RWPE2 (cell line): Measurements from ENCODE around the gene NUDT19.

Experiments
- ATAC-seq: fragments of 200-7000 bp; cut with Tn5 transposase; 3 replicates; pipeline ENCODE4 v1.9.1; 2021; ENCODE audit warnings: low read depth
- DNase-seq: peaks from one replicate; pipeline ENCODE4 v3.0.0-alpha.2; 2020; ENCODE audit warnings: low spot score
- H3K27ac ChIP-seq: fragments of 450-650 bp; 2 replicates; pipeline ENCODE4 v1.5.1; 2017; ENCODE audit warnings: mild to moderate bottlenecking; ENCODE audit not compliant: poor library complexity, severe bottlenecking
- H3K27me3 ChIP-seq: fragments of 250-450 bp; sonication (Bioruptor Pico); 2 replicates; pipeline ENCODE4 v1.5.1; 2021; ENCODE audit warnings: mild to moderate bottlenecking, moderate library complexity; ENCODE audit not compliant: insufficient read depth, poor library complexity, severe bottlenecking
- H3K36me3 ChIP-seq: fragments of 250-450 bp; sonication (Bioruptor Pico); 2 replicates; pipeline ENCODE4 v1.5.1; 2020; ENCODE audit warnings: low read depth, mild to moderate bottlenecking, moderate library complexity
- H3K4me1 ChIP-seq: fragments of 250-450 bp; sonication (Bioruptor Pico); 2 replicates; pipeline ENCODE4 v1.5.1; 2021; ENCODE audit warnings: mild to moderate bottlenecking, moderate library complexity; ENCODE audit not compliant: insufficient read depth, poor library complexity, severe bottlenecking
- H3K4me3 ChIP-seq: fragments of 250-450 bp; sonication (Bioruptor Pico); 2 replicates; pipeline ENCODE4 v1.5.1; 2021; ENCODE audit warnings: mild to moderate bottlenecking, moderate library complexity; ENCODE audit not compliant: severe bottlenecking
- H3K9me3 ChIP-seq: fragments of 250-450 bp; sonication (Bioruptor Pico); 2 replicates; pipeline ENCODE4 v1.5.1; 2021; ENCODE audit warnings: mild to moderate bottlenecking, moderate library complexity; ENCODE audit not compliant: severe bottlenecking
- TF ChIP-seq, protein P1 (sequence below): fragments of 450-650 bp; IDR thresholded peaks from one replicate; pipeline ENCODE4 v1.5.1; 2017; ENCODE audit warnings: mild to moderate bottlenecking, moderate library complexity; ENCODE audit not compliant: poor library complexity, severe bottlenecking

The NUDT19 gene

DNA sequence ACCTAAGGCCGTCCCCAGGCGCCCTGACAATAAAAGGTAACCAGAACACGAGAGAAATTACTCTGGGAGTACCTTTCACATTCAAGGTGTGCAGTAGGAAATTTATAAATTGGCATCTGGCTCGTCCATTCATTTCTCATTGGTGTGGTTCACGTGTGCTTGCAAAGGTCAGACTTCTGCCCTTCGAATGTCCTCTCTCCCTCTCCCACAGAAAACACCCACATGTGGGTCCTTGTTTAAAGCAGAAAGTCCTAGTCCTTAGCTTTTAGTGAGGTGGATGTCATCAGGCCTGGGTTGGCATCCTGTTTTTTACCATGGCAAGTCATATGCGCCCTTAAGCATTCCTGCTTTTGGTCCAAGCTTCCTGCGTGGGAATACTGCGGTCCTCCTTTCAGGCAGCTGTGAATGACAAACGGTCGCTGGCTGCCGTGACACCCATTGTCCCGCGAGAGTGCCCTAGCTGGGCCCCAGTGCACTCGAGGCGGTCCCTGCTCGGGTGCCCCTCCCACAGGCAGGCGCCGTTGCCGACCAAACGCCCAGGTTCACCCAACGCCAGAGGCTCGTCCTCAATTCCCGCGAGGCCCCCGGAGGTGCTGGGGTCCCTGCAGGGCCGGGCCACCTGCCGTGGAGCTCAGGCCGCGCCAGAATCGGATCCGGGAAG is at the start of gene NUDT19:
NUDT19 (plus strand) TSS at position 531 of the 661 bp plus-strand sequence. CDS start 140 bp downstream, outside the sequence.
- H3K36me3 ChIP-seq, result peaks cover 30% of the 10 kb centered on the region
- TF ChIP-seq, protein P1, sequence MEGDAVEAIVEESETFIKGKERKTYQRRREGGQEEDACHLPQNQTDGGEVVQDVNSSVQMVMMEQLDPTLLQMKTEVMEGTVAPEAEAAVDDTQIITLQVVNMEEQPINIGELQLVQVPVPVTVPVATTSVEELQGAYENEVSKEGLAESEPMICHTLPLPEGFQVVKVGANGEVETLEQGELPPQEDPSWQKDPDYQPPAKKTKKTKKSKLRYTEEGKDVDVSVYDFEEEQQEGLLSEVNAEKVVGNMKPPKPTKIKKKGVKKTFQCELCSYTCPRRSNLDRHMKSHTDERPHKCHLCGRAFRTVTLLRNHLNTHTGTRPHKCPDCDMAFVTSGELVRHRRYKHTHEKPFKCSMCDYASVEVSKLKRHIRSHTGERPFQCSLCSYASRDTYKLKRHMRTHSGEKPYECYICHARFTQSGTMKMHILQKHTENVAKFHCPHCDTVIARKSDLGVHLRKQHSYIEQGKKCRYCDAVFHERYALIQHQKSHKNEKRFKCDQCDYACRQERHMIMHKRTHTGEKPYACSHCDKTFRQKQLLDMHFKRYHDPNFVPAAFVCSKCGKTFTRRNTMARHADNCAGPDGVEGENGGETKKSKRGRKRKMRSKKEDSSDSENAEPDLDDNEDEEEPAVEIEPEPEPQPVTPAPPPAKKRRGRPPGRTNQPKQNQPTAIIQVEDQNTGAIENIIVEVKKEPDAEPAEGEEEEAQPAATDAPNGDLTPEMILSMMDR, result no peak
- peak within 1 kb of the TSS; percentile 79 for H3K4me3 ChIP-seq
- peaks cover 15% of the 10 kb centered on the region for H3K4me1 ChIP-seq
- peak within 1 kb of the TSS; percentile 52 for H3K27ac ChIP-seq
- no peaks in the 10 kb centered on the region for H3K27me3 ChIP-seq
- no peaks in the 10 kb centered on the region for H3K9me3 ChIP-seq
- DNase-seq (peak; percentile 88), ATAC-seq (peak; percentile 89)

DNA sequence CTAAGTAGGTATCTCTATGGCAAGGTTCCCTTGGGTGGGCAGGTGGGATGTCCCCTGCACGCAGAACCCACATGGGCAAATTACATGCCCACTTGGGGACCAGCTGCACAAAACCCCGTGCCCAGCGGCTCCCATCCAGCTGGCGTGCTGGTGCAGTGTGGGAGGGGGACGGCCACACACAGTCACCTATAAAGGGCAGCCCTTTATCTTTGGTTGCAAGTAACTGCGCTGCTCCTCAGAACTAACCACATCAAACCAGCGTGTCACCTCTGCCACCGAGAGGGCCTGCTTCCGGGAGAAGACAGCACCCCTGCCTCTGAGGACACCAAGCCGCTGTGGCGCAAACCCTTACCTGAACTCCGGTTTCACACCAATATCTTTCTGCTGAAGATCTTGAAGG is 48.9 kb upstream of the NUDT19 start:
- no peaks in the 10 kb centered on the region for H3K27me3 ChIP-seq
- H3K4me3 ChIP-seq, result no peak overlapping the region
- no peak overlapping the region for H3K27ac ChIP-seq
- no peaks in the 10 kb centered on the region for H3K9me3 ChIP-seq
- ATAC-seq (no peak), DNase-seq (no peak)
- H3K4me1 ChIP-seq, result no peaks in the 10 kb centered on the region
- TF ChIP-seq, protein P1, result no peak
- H3K36me3 ChIP-seq, result peaks cover 64% of the 10 kb centered on the region

GRCh38 chr19:32646556-32646955 is 45.1 kb upstream of the NUDT19 start:
- Histone ChIP-seq H3K27me3 (no peaks in the 10 kb centered on the region), H3K27ac (no peak overlapping the region), H3K4me1 (no peaks in the 10 kb centered on the region), H3K9me3 (no peaks in the 10 kb centered on the region), H3K4me3 (no peak overlapping the region), H3K36me3 (peaks cover 50% of the 10 kb centered on the region)
- no peak for DNase-seq
- TF ChIP-seq, protein P1, result no peak
- no peak for ATAC-seq

DNA sequence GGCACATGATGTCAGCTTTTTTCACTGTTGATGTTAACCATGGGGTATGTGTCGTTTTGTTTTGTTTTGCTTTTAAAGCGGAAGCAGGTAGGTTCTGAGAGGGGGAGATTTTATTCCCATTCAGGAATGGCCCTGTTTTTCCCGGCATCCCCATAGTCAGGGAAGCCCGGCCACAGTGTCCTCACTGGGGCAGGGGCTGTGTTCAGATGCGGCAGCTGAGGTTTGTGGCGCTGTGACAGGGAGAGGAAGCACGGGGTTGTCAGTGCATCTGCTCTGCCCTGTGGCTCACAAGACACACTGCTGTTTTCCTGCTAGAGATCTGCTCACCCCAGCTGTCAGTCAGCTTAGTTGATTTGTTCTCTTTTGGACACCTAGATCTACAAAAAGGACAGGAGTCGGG is 44.3 kb upstream of the NUDT19 start:
- Histone ChIP-seq H3K36me3 (peaks cover 45% of the 10 kb centered on the region), H3K27ac (no peak overlapping the region), H3K9me3 (no peaks in the 10 kb centered on the region)

GRCh38 chr19:32649751-32650150 is 41.9 kb upstream of the NUDT19 start:
- Histone ChIP-seq H3K36me3 (peaks cover 29% of the 10 kb centered on the region), H3K9me3 (no peaks in the 10 kb centered on the region), H3K27me3 (no peaks in the 10 kb centered on the region), H3K4me3 (no peak overlapping the region), H3K4me1 (no peaks in the 10 kb centered on the region), H3K27ac (no peak overlapping the region)
- TF ChIP-seq, protein P1, result no peak
- DNase-seq (no peak), ATAC-seq (no peak)

More for the DNA sequence above, 44.3 kb upstream of the NUDT19 start:
- ATAC-seq (no peak), DNase-seq (no peak)
- TF ChIP-seq, protein P1, result no peak
- Histone ChIP-seq H3K4me1 (no peaks in the 10 kb centered on the region), H3K4me3 (no peak overlapping the region), H3K27me3 (no peaks in the 10 kb centered on the region)
